NB4 (cell line): ENCODE measurements around the gene NHLRC4.

Experiments
- DNase-seq: peaks from one replicate; pipeline ENCODE4 v3.0.0; 2010; ENCODE audit warnings: low read depth
- H3K4me3 ChIP-seq: one replicate; pipeline ENCODE4 v1.5.1; 2011; ENCODE audit warnings: mild to moderate bottlenecking, low read depth, low read length, moderate library complexity
- MYC ChIP-seq: IDR thresholded peaks from 2 replicates; pipeline ENCODE4 v1.6.1; 2011; ENCODE audit warnings: low read depth, low read length
- POLR2A ChIP-seq: IDR thresholded peaks from 2 replicates; pipeline ENCODE4 v1.6.1; 2011; ENCODE audit warnings: mild to moderate bottlenecking; ENCODE audit not compliant: insufficient read length; ENCODE audit errors: extremely low read depth
- TF ChIP-seq, protein P1 (sequence below): IDR thresholded peaks from 2 replicates; pipeline ENCODE4 v1.6.1; 2011; ENCODE audit warnings: low read depth, low read length
- TF ChIP-seq, protein P2 (sequence below): IDR thresholded peaks from one replicate; pipeline ENCODE4 v1.5.1; 2012; ENCODE audit warnings: low read depth, low read length

Gene NHLRC4

DNA sequence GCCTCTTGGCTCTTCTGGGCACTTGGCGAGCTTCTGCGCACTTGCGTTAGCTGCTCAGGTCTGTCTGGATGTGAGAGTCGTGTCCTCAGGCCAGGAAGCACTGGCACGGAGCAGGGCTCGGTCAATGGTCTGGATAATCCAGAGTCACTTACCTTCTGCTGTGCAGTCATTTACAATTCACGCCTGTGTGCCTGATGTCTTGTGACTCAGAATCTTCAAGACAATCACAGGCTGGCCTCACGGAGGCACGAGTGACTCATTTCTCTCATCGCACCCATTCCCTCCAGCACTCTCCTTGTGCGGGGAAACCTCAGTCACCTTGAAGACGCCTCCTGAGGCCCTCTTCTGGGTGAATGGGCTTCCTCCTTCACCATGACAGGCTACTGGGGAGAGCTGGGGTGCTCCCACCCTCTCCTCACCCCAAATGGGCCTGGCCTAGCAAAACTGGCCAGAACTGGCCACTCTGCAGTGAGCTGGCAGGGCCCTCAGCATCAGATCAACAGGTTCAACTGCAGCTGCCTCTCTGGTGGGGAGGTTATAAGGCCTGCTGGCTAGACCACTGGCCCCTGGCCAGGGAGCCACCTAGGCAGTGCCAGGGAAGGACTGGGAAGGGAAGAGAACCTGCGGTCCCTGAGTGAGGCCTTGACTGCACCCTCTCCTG lies 41.2 kb upstream of the NHLRC4 start:
- TF ChIP-seq, protein P1, sequence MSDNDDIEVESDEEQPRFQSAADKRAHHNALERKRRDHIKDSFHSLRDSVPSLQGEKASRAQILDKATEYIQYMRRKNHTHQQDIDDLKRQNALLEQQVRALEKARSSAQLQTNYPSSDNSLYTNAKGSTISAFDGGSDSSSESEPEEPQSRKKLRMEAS: no peak; the same call in 1 of the 2 replicates
- TF ChIP-seq POLR2A (no peak), MYC (no peak)
- TF ChIP-seq, protein P2, sequence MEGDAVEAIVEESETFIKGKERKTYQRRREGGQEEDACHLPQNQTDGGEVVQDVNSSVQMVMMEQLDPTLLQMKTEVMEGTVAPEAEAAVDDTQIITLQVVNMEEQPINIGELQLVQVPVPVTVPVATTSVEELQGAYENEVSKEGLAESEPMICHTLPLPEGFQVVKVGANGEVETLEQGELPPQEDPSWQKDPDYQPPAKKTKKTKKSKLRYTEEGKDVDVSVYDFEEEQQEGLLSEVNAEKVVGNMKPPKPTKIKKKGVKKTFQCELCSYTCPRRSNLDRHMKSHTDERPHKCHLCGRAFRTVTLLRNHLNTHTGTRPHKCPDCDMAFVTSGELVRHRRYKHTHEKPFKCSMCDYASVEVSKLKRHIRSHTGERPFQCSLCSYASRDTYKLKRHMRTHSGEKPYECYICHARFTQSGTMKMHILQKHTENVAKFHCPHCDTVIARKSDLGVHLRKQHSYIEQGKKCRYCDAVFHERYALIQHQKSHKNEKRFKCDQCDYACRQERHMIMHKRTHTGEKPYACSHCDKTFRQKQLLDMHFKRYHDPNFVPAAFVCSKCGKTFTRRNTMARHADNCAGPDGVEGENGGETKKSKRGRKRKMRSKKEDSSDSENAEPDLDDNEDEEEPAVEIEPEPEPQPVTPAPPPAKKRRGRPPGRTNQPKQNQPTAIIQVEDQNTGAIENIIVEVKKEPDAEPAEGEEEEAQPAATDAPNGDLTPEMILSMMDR: no peak
- peak; percentile 76 for DNase-seq
- H3K4me3 ChIP-seq: peak overlapping the region; percentile 69

DNA sequence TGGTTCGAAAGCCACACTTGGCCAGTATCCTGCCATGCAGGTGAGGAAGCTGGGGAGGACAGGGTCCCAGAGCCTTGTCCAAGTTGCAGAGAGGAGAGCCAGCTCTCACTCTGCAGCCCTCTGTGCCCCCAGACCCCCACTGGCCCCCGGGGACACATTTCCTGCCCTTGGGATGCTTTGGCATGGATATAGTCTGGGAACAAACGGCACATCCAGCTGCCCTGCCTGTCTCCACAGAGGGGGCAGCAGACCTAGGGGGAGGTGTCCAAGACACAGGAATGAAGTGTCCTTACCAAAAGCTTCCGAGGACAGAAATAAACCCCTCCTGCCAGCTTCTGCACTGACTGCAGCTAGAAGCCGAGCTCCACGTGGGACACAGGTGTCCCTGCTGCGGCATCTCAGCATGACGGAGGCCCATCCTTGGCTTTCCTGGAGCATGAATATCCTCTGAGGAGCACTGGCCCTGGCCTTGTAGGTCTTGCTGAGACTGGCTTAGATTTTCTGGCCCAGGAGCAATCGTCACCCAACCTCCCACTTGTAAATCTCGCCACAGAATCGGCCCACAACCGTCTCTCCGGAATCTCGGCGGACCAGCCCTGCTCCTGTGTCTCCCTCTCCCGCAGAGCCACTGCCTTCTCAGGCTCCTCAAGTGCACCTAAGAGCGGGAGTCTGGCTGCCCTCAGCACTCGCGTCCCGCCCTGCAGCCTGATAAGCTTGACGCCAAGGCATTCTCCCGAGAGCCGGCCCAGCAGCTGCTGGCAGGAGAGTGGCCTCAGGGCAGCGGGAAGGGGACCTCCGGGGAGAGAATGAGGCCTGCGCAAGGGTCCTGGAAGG lies 40.4 kb upstream of the NHLRC4 start:
- TF ChIP-seq, protein P2: no peak
- TF ChIP-seq, protein P1: peak; percentile 45
- peak; percentile 52 for DNase-seq

DNA sequence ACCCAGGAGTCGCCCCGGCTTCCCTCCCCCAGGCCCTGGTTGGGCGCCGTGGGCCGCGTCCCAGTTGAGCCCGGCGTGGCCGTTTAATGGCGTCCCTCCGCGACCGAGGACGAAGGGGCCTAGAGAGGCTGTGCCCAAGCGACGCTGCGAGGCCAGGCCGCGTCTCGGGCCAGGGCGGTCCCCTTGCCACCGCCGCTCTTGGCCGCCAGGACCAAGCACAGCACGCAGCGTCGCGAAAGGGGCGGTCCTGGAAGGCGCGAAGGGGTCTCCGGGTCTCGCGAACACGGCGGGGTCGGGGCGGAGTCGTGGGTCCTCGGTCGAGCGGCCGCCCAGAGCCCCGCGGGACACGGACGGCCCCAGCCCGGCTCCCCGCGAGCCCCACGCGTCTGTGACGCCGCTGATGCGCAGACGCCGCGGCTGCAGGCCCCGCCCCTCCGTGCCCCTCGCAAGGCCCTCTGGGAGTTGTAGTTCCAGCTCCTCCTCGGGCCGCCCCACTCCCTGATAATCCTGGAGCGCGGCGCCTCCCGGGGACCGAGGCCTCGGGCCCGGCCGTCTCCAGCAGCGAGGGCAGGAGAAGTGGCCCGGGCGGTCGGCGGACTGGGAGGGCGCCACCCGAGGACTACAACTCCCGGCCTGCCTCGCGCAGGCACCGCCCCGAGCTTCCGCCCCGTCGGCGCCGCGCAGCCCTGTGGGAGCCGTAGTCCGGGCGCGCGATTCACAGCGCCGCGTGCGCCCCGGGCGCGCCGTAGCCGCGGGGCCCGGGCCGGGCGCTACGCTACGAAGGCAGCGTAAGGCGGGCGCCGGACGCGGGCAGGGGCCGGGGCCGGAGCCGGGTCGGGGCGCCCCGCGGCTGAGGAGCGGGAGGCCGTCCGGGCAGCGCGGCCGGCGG lies 39.5 kb upstream of the NHLRC4 start, which contains the start of gene CAPN15:
CAPN15 (plus strand) TSS at position 698 of the 889 bp plus-strand sequence. CDS start 19,127 bp downstream, outside the sequence.
- TF ChIP-seq, protein P1: no peak
- 0 out of 2 replicates have a peak, but pooled peaks have one; percentile 6 for TF ChIP-seq MYC
- TF ChIP-seq, protein P2: no peak
- peak; percentile 43 for TF ChIP-seq POLR2A
- DNase-seq: peak; percentile 87
- peak within 1 kb of the TSS; percentile 79 for H3K4me3 ChIP-seq

More for the DNA sequence above, 40.4 kb upstream of the NHLRC4 start:
- peak overlapping the region; percentile 69 for H3K4me3 ChIP-seq

DNA sequence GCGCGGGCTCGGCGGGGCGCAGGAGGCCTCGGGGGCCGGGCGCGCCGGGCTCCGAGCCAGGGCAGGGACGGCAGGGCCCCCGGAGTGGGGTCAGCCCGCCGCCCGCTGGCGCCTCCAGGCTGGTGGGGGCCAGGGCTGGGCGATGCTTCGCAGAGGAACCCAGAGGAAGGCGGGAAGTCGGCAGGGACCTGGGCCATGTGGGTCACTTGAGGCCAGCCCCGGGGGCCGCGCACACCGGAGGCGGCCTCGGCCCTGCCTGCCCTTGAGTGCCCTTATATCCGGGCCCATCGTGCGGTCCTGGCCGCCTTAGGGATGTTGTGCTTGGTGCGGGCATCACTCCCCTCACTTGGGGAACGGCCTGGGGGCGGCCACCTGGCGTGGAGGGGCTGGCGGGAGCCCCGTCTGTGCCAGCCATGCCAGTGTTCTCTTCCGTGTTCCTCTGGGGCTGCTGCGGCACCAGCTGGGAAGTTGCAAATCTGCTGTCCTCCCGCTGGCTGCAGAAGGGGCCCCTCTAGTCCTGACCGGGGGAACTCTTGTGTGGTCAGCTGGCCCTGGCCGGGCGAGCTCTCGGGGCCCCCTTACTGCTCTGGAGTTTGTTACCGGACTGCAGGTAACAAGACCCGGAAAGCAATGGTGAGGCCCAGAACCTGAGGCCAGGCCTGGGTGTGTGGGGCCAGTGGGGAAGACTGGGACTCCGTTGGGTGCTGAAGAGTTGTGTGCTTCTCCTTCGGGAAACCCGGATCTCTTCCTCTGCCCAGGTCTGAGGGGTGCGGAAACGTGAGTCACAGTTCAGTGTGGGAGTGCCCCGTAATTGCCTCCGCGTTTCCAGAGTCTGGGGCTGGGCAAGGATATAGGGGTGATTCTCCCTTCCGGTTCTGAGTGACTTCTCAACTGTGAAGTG lies 38.4 kb upstream of the NHLRC4 start:
- TF ChIP-seq, protein P1: peak; percentile 39
- no peak for TF ChIP-seq MYC
- H3K4me3 ChIP-seq: peak overlapping the region; percentile 79
- peak; percentile 86 for DNase-seq

DNA sequence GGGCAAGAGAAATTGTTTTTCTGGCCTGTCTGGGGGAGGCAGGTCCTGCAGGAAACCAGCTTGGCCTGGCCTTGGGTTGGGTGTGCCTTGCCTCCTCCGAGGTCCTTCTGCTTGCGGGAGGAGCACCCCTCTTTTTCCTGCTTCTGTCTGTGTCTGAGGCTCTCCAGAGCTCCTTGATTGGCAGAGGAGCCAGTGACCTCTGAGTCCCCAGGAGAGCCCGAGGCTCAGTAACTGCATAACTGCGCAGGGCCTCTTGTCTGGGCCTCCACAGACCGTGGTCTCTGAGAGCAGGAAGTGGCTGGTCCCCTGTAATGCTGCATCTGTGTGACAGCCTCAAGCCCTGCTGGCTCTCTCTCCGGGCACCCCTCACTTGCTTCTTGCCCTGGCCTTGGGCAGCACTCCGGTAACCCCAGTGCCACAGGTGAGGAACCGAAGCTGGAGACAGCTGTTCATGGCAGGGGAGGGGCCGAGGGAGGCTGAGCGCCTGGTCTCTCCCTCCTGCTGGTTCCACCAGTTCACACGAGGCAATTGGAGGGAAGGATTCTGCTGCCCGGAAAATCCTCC lies 37.7 kb upstream of the NHLRC4 start:
- no peak for DNase-seq

More for the DNA sequence above, 37.7 kb upstream of the NHLRC4 start:
- H3K4me3 ChIP-seq: peak overlapping the region; percentile 79
- TF ChIP-seq MYC: no peak
- no peak for TF ChIP-seq POLR2A
